ENCODE results near the gene POLD3.

Gene POLD3

GRCh38 chr11:74592441-74593362 lies at the start of gene POLD3:
Gene POLD3 (plus strand): TSS chr11:74592582. CDS start chr11:74592659, 77 bp downstream.
- peak; percentile 93 for DNase-seq

GRCh38 chr11:74543991-74544390 lies 48.4 kb upstream of the POLD3 start:
- DNase-seq: no peak

- DNase-seq: no peak
Measured at GRCh38 chr11:74546752-74547151, 45.6 kb upstream of the POLD3 start.

GRCh38 chr11:74550991-74551753 lies 41.2 kb upstream of the POLD3 start:
- no peak for DNase-seq

GRCh38 chr11:74551754-74552145 lies 40.6 kb upstream of the POLD3 start:
- no peak for DNase-seq

GRCh38 chr11:74557526-74557925 lies 34.9 kb upstream of the POLD3 start:
- no peak for DNase-seq

GRCh38 chr11:74559110-74559933 lies 33.1 kb upstream of the POLD3 start:
- DNase-seq: no peak

- no peak for DNase-seq
Measured at GRCh38 chr11:74559934-74560309, 32.5 kb upstream of the POLD3 start.

- DNase-seq: no peak
Measured at GRCh38 chr11:74566146-74566960, 26.0 kb upstream of the POLD3 start.

GRCh38 chr11:74568028-74568427 lies 24.4 kb upstream of the POLD3 start:
- DNase-seq: no peak

- peak; percentile 76 for DNase-seq
Measured at GRCh38 chr11:74570266-74571061, 21.9 kb upstream of the POLD3 start.

GRCh38 chr11:74571062-74571399 lies 21.4 kb upstream of the POLD3 start:
- no peak for DNase-seq

- DNase-seq: no peak
Measured at GRCh38 chr11:74572349-74572748, 20.0 kb upstream of the POLD3 start.

- no peak for DNase-seq
Measured at GRCh38 chr11:74574563-74574962, 17.8 kb upstream of the POLD3 start.

- no peak for DNase-seq
Measured at GRCh38 chr11:74575999-74576398, 16.4 kb upstream of the POLD3 start.

GRCh38 chr11:74577181-74577580 lies 15.2 kb upstream of the POLD3 start:
- DNase-seq: no peak

GRCh38 chr11:74577624-74578396 lies 14.6 kb upstream of the POLD3 start:
- no peak for DNase-seq

GRCh38 chr11:74579577-74580270 lies 12.7 kb upstream of the POLD3 start:
- DNase-seq: no peak

- DNase-seq: no peak
Measured at GRCh38 chr11:74581954-74582547, 10.3 kb upstream of the POLD3 start.

All from hematopoietic multipotent progenitor cell treated with erythropoietin and hydrocortisone succinate and interleukin-3 and kit ligand, for 8 days (in vitro differentiated cells).